ENCODE data around the gene CDKAL1. TPM values are rescaled to one million over a fixed set of nuclear protein-coding genes. Genes with fewer than 3 reads are reported as not detected.
A peak's percentile ranks its signal among the peaks of the same experiment; 100 is the strongest.

CDKAL1 gene
- total and polyA plus RNA-seq, 2 experiments from 2014 or later: 14.4 to 19.5 TPM

DNA sequence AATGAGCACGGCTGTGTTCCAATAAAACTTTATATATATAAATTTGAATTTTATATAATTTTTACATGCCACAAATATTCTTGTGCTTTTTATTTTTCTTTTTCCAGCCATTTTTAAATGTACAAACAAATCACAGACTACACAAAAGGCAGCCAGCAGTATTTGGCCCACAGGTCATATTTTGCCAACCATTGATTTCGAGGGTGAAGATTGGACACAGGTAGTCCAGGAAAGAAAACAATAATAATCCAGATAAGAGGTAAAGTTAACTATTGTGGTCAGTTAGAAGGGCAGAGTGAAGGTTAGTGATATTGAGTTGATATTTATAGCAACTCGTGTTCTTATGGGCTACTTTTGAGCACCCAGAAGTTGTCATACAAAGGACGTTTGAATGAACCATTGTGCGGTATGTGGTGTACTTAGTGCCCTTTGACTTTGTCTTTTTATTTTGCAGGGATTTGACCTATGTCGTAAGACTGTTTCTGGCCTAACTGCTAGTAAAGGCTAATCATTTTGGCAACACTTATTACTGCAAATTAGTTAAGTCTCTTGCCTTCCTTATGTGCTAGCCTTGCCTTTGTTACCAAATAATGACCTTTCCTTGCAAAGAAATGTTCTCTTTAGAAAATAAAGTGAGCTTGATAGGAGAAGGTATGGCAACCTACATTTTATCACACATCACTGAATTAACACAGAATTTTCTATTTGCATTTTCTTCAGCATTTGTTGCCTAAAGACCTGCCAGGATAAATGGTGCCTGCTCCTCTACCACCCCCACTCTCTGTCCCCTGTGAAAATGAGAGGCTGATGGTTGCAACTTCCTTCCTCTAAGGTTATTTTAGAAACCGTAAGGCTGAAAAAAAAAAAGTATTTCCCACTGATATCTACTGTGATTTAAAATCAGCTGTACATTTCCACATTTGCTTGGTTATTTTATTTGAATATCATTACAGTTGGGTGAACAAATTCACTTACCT, 565.4 kb downstream of the CDKAL1 start:
- no peak overlapping the region for H3K27ac ChIP-seq
- no peak overlapping the region for H3K4me2 ChIP-seq
- H3K27me3 ChIP-seq: no peaks in the 10 kb centered on the region
- peaks cover 13% of the 10 kb centered on the region for H3K4me1 ChIP-seq (ENCODE audit: insufficient read depth)
- WGBS (ENCODE audit: low lambda C conversion rate, missing lambda C conversion rate): 80% methylated on average over 7 of the region's 7 CpGs
- DNase-seq (ENCODE audit: low spot score): no peak
- H3K36me3 ChIP-seq (replicated peaks; ENCODE audit: insufficient read depth, low read depth): no peaks in the 10 kb centered on the region
- no peak overlapping the region for H3K4me3 ChIP-seq
- H3K79me2 ChIP-seq: no peaks in the 10 kb centered on the region
- H4K20me1 ChIP-seq (ENCODE audit: insufficient read depth, poor library complexity, severe bottlenecking): no peaks in the 10 kb centered on the region
- TF ChIP-seq EZH2phosphoT487 (IDR thresholded peaks at IDR 0.05; ENCODE audit: low read depth, severe bottlenecking, unreplicated experiment) (no peak), EZH2 (IDR thresholded peaks at IDR 0.05; ENCODE audit: borderline replicate concordance) (no peak)
- TF ChIP-seq, protein P1, sequence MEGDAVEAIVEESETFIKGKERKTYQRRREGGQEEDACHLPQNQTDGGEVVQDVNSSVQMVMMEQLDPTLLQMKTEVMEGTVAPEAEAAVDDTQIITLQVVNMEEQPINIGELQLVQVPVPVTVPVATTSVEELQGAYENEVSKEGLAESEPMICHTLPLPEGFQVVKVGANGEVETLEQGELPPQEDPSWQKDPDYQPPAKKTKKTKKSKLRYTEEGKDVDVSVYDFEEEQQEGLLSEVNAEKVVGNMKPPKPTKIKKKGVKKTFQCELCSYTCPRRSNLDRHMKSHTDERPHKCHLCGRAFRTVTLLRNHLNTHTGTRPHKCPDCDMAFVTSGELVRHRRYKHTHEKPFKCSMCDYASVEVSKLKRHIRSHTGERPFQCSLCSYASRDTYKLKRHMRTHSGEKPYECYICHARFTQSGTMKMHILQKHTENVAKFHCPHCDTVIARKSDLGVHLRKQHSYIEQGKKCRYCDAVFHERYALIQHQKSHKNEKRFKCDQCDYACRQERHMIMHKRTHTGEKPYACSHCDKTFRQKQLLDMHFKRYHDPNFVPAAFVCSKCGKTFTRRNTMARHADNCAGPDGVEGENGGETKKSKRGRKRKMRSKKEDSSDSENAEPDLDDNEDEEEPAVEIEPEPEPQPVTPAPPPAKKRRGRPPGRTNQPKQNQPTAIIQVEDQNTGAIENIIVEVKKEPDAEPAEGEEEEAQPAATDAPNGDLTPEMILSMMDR (IDR thresholded peaks at IDR 0.05; ENCODE audit: poor library complexity): no peak
- no peak overlapping the region for H2AFZ ChIP-seq
- no peaks in the 10 kb centered on the region for H3K9me3 ChIP-seq (ENCODE audit: low read depth)
- H3K9me2 ChIP-seq (replicated peaks; ENCODE audit: insufficient read depth): no peaks in the 10 kb centered on the region

DNA sequence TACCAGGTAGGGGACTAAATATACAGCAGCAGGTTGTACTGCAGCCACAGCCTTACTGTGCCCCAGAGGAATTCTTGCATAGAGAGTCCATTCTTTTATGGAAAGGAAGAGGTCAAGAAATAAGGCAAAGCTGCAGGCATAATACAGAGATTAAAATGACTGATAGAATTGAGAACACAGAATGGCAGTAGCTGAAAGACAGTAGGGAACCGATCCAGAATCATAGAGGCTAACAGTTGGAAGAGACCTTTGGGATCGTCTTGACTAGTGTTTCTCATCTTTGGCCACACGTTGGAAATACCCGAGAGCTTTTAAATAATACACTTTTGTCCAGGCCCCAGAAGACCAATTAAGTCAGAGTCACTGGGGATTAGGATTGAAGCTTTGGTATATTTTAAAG, 566.7 kb downstream of the CDKAL1 start:
- H4K20me1 ChIP-seq (ENCODE audit: insufficient read depth, poor library complexity, severe bottlenecking): no peaks in the 10 kb centered on the region
- H3K79me2 ChIP-seq: no peaks in the 10 kb centered on the region
- WGBS (ENCODE audit: low lambda C conversion rate, missing lambda C conversion rate): 84% methylated on average over 4 of the region's 4 CpGs
- H3K36me3 ChIP-seq (replicated peaks; ENCODE audit: insufficient read depth, low read depth): no peaks in the 10 kb centered on the region
- H3K4me3 ChIP-seq: no peak overlapping the region
- no peak overlapping the region for H3K4me2 ChIP-seq
- no peaks in the 10 kb centered on the region for H3K9me3 ChIP-seq (ENCODE audit: low read depth)
- TF ChIP-seq EZH2 (IDR thresholded peaks at IDR 0.05; ENCODE audit: borderline replicate concordance) (no peak), EZH2phosphoT487 (IDR thresholded peaks at IDR 0.05; ENCODE audit: low read depth, severe bottlenecking, unreplicated experiment) (no peak)
- TF ChIP-seq, protein P1 (IDR thresholded peaks at IDR 0.05; ENCODE audit: poor library complexity): no peak
- H3K27me3 ChIP-seq: no peaks in the 10 kb centered on the region
- no peak overlapping the region for H3K27ac ChIP-seq
- H2AFZ ChIP-seq: no peak overlapping the region
- H3K9me2 ChIP-seq (replicated peaks; ENCODE audit: insufficient read depth): no peaks in the 10 kb centered on the region
- no peak for DNase-seq (ENCODE audit: low spot score)
- peaks cover 13% of the 10 kb centered on the region for H3K4me1 ChIP-seq (ENCODE audit: insufficient read depth)

DNA sequence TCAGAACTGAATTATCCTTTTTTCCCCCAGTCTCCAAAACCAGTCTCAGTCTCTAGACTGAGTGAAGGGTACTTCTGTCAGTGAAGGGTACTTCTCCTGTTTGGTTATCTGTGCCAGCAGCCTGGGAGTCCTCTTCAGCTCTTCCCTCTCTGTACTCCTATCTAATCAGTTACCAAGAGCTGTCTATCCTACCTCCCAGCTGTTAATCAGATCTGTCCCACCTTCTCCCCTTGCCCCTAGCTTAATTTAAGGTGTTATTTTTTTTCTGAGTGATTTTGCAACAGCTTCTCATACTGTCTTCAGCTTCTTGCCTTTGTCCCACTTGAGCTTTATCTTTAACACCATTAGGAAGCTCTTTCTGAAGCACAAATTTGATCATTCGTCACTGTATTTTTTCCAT, 567.4 kb downstream of the CDKAL1 start:
- H3K27me3 ChIP-seq: no peaks in the 10 kb centered on the region
- H3K4me3 ChIP-seq: no peak overlapping the region
- WGBS (ENCODE audit: low lambda C conversion rate, missing lambda C conversion rate): 81% methylated on average over 1 of the region's 1 CpG
- no peak overlapping the region for H2AFZ ChIP-seq
- H3K27ac ChIP-seq: peak overlapping the region; percentile 30
- no peaks in the 10 kb centered on the region for H4K20me1 ChIP-seq (ENCODE audit: insufficient read depth, poor library complexity, severe bottlenecking)
- H3K4me2 ChIP-seq: no peak overlapping the region
- H3K79me2 ChIP-seq: no peaks in the 10 kb centered on the region
- H3K9me3 ChIP-seq (ENCODE audit: low read depth): no peaks in the 10 kb centered on the region
- no peak for DNase-seq (ENCODE audit: low spot score)
- TF ChIP-seq EZH2phosphoT487 (IDR thresholded peaks at IDR 0.05; ENCODE audit: low read depth, severe bottlenecking, unreplicated experiment): no peak
- no peaks in the 10 kb centered on the region for H3K36me3 ChIP-seq (replicated peaks; ENCODE audit: insufficient read depth, low read depth)
- H3K9me2 ChIP-seq (replicated peaks; ENCODE audit: insufficient read depth): no peaks in the 10 kb centered on the region
- H3K4me1 ChIP-seq (ENCODE audit: insufficient read depth): peaks cover 13% of the 10 kb centered on the region

DNA sequence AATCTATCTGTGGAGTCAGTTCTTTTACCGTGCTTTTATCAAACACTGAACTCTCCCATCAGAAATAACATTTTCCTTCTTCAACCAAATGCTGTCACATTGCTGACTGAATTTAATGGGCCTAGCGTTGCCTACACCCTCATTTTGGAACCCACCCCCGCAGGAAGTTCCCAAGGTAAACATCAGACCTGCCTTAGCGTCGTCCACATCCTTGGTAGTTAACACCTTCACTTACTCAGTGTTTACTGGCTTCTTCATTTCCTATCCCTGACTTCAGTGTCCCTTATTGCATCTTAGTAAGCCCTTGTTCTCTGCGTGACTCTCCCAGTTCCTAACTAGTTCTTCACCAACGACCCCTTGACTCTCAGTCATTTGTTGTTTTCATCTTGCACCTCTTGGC, 567.9 kb downstream of the CDKAL1 start:
- Histone ChIP-seq H3K4me3 (no peak overlapping the region), H3K27me3 (no peaks in the 10 kb centered on the region), H3K36me3 (replicated peaks; ENCODE audit: insufficient read depth, low read depth) (no peaks in the 10 kb centered on the region), H3K4me1 (ENCODE audit: insufficient read depth) (peaks cover 13% of the 10 kb centered on the region), H3K4me2 (no peak overlapping the region), H3K9me3 (ENCODE audit: low read depth) (no peaks in the 10 kb centered on the region), H3K27ac (peak overlapping the region; percentile 30), H3K79me2 (no peaks in the 10 kb centered on the region), H4K20me1 (ENCODE audit: insufficient read depth, poor library complexity, severe bottlenecking) (no peaks in the 10 kb centered on the region), H2AFZ (no peak overlapping the region), H3K9me2 (replicated peaks; ENCODE audit: insufficient read depth) (no peaks in the 10 kb centered on the region)
- WGBS (ENCODE audit: low lambda C conversion rate, missing lambda C conversion rate): 52% methylated on average over 7 of the region's 7 CpGs
- no peak for DNase-seq (ENCODE audit: low spot score)
- no peak for TF ChIP-seq EZH2phosphoT487 (IDR thresholded peaks at IDR 0.05; ENCODE audit: low read depth, severe bottlenecking, unreplicated experiment)
- no peak for TF ChIP-seq EZH2 (IDR thresholded peaks at IDR 0.05; ENCODE audit: borderline replicate concordance)
- TF ChIP-seq, protein P1 (IDR thresholded peaks at IDR 0.05; ENCODE audit: poor library complexity): no peak

Measured in hepatocyte (in vitro differentiated cells).